D721Med (cell line): ENCODE results near the gene LZIC.

Source experiments
- DNase-seq: peaks from one replicate; pipeline ENCODE4 v3.0.0; 2011; ENCODE audit warnings: low spot score; ENCODE audit not compliant: insufficient read length
- FAIRE-seq: peaks from 2 replicates; lab custom pipeline; 2011; peaks lifted over from hg19 to GRCh38; lab: Jason Lieb, UNC
- CTCF ChIP-seq: IDR thresholded peaks from 2 replicates; pipeline ENCODE4 v1.5.1; 2012; ENCODE audit warnings: mild to moderate bottlenecking, control low read depth; ENCODE audit not compliant: insufficient read depth; ENCODE audit errors: missing control alignments

LZIC gene

DNA sequence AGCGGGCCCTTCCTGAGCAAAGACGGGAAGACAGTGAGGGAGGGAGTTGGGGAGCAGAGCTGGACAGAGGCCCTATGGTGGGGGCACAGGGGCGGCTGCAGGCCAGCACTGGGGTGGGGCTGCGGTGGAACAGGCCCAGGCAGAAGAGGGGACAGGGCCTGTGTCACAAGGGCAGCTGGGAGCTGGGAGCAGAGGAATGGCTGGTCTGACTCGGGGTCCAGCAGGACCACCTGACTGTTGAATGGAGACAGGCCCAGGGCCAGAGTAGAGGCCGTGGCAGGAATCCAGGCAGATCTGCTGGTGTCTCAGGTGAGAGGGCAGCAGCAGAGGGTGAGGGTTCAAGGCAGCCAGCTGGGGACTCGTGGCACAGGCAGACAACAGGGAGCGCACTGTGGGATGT lies 58.4 kb downstream of the LZIC start:
- no peak for TF ChIP-seq CTCF
- FAIRE-seq (no peak), DNase-seq (no peak)

DNA sequence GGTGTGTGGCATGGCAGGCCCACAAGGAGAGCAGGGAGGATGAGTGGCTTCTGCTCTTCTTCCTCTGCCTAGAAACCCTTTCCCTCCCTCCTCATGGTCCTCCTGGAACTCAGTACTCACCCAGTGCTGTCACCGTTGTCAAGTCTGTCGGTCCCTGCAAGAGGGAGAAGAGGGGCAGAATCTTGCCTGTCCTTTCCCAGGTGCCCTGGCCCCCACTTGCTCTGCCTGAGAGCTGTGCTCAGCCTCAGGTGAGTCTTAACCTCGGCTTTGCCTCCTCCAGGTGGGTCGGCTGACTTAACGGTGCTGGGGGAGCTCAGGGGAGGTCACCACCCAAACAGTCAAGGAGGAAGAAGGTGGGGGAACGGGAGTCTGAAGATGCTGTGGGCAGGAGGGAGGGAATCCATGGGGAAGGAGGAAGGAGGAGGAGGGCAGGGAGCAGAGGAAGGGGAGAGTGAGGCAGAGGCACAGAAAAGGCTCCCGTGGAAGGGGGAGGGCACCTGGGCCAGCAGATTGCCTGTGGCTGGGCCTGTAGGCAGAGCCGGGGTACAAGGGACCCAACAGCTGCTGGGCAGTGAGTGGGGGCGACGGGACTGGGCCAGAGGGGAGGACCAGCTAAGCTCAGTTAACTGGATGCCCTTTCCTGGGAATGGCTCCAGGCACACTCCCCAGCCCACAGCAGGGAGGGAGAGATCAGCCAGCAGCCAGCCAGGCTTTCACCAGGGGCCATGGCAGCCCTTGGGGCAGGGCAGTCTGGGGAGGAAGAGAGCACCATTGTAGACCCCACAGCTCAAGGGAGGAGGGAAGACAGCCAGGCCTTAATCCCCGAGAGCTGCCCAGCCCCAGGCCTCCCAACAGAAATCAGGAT lies 59.4 kb downstream of the LZIC start:
- FAIRE-seq: no peak
- DNase-seq: no peak
- TF ChIP-seq CTCF: no peak

DNA sequence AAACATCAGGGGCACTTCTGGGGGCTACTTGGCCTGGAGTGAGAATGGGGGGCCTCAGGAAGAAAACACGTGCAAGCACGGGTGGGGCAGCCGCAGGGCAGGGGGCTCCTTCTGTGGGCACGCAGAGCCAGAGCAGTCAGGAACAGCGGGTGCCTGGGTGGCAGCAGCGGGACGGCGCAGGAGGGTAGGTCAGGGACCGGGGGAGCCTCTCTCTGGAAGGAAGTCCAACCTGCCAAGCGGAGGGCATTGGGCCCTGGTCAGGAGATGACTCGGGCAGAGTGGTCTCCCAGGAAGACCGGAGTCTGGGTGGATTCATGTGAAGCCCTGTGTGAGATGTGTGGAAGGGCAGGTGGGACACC lies 60.3 kb downstream of the LZIC start:
- DNase-seq (no peak), FAIRE-seq (no peak)
- TF ChIP-seq CTCF: no peak

DNA sequence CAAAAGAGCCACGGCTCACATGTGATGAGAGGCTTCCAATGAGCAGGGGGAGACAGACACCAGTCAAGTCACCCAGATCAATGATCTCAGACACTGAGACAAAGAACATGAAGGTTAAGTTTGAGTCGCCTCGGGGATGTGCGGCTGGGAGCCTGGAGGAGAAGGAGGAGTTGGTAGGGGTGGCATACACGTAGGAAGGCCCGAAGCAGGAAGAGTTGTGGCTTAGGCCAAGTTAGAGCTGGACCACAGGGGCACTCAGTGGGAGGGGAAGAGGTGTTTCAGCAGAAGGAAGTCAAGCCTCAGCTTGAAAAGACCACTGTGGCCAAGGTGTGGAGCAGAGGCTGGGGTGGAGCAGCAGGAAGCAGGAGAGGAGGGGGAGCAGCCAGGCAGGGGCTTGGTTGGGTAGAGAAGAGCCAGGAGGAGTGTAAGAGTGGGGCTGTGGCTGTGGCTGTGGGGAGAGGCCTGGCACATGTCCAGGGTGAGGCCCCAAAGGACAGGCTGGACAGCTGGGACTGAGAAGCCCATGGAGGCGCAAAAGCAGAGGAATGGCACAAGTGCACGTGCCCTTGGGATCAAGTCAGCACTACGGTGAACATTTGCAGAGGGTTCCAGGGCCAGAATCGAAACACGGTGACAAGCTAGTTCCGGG lies 60.8 kb downstream of the LZIC start:
- FAIRE-seq: no peak
- TF ChIP-seq CTCF: no peak
- no peak for DNase-seq

- no peak for TF ChIP-seq CTCF
- no peak for DNase-seq
- FAIRE-seq: no peak
These were observed 61.3 kb downstream of the LZIC start for GRCh38 chr1:9881838-9882249.
